HG03066 (cell line): ENCODE results near the gene NUP205.
"Not testable (repeated sequence)": the region's sequence is repeated elsewhere in the genome, so short reads cannot be mapped to it uniquely, and the experiment has no call there.

Experiments used
- ATAC-seq: cut with Tn5 transposase; IDR thresholded peaks from one replicate; pipeline ENCODE4 v1.9.1; 2021; ENCODE audit warnings: low read depth; ENCODE audit not compliant: unreplicated experiment

Gene NUP205

DNA sequence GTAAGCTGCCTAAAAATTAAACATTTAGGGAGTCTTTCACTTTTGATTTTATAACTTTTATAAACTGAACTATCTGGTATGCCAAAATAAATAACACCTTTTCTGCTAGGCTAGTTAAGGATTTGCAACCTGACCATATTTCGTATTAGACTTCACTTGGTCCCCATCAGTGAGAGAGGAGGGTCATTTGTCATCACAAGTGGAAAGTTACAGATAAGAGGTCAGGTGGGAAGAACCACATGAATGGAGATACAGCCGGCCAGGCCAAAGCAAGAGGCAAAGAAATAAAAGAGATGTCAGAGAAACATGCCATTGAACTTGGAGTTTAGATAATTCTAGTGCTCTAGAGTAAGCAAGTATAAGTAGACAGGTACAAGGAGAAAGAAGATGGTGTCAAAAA lies 60.1 kb downstream of the NUP205 start:
- no peak for ATAC-seq

GRCh38 chr7:135618510-135618909 lies 60.8 kb downstream of the NUP205 start:
- no peak for ATAC-seq

- ATAC-seq = no peak
These were observed 62.7 kb downstream of the NUP205 start for GRCh38 chr7:135620447-135620846.

GRCh38 chr7:135620980-135621850 lies 63.5 kb downstream of the NUP205 start:
- no peak for ATAC-seq

DNA sequence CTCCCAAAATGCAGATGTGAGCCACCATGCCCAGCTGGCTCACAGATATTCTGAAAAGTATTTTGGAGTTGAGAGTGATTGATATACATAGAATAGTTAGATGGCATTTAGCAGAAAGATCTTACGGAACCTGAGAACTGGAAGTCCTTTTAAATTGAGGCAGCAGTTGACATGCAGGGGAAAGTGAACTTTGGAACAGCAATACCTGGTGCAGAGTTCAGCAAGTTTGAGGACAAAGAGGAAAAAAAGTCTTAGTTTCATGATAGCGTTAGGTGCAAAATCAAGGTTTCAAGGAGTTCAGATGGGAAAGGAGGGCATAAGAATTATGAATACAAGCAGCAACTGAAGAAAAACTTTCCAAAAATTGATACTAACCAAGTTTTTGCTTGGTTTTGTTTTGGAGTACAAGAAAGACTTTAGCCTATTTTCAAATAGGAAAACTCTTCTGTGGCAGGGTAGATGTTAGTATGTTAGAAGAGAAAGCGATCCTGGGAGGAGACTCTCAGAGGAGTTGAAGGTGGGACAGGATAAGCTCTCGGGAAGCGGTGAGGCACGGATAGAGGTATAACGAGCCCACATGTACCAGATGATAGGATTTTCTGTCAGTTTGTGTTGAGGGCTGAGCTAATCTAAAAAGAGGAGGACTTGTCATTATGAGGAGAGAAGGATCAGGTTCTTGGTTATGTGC lies 76.6 kb downstream of the NUP205 start:
- ATAC-seq = no peak

DNA sequence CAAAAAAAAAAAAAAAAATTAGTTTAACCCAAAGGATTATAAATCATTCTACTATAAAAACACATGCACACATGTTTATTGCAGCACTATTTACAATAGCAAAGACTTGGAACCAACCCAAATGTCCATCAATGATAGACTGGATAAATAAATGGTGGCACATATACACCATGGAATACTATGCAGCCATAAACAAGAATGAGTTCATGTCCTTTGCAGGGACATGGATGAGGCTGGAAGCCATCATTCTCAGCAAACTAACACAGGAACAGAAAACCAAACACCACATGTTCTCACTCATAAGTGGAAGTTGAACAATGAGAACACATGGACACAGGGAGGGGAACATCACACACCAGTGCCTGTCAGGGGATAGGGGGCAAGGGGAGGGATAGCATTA lies 82.0 kb downstream of the NUP205 start:
- ATAC-seq = not testable (repeated sequence)

- ATAC-seq = no peak
These were observed 86.4 kb downstream of the NUP205 start for GRCh38 chr7:135644154-135644553.

- no peak for ATAC-seq
These were observed 87.0 kb downstream of the NUP205 start for GRCh38 chr7:135644729-135645128.

DNA sequence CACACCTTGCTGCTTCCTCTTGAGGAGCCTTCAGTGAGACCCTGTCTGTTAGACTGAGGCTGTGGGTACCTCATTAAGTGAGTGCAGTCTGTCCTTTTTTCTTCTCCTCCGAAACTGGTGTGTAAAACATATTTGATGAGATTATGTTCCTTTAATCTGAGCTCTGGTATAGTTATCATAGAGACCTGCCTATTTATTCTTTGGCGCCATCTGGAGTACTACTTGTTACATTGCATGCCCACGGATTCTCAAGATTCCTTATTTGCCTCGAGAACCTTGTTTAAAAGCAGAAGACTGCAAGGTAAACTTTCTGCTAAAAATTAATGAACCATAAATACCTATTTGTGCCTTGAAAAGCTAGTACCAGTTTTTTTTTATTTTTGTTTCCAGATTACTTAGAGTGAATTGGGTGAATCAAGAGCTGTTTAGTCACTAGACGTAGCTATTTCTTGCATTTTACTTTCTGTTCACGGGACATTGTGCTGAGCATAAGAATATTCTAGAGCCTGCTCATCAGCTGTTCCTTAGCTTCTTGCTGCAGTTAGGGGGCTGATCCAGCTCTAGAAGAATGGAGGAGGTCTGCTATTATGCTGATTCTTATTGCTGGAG lies 87.7 kb downstream of the NUP205 start:
- no peak for ATAC-seq

GRCh38 chr7:135647755-135648154 lies 90.0 kb downstream of the NUP205 start:
- no peak for ATAC-seq

GRCh38 chr7:135648235-135648634 lies 90.5 kb downstream of the NUP205 start:
- ATAC-seq = no peak

- no peak for ATAC-seq
These were observed 93.3 kb downstream of the NUP205 start for GRCh38 chr7:135650831-135651573.

- no peak for ATAC-seq
These were observed 95.8 kb downstream of the NUP205 start for GRCh38 chr7:135653340-135654080.

GRCh38 chr7:135658564-135658963 lies 100.8 kb downstream of the NUP205 start:
- no peak for ATAC-seq

DNA sequence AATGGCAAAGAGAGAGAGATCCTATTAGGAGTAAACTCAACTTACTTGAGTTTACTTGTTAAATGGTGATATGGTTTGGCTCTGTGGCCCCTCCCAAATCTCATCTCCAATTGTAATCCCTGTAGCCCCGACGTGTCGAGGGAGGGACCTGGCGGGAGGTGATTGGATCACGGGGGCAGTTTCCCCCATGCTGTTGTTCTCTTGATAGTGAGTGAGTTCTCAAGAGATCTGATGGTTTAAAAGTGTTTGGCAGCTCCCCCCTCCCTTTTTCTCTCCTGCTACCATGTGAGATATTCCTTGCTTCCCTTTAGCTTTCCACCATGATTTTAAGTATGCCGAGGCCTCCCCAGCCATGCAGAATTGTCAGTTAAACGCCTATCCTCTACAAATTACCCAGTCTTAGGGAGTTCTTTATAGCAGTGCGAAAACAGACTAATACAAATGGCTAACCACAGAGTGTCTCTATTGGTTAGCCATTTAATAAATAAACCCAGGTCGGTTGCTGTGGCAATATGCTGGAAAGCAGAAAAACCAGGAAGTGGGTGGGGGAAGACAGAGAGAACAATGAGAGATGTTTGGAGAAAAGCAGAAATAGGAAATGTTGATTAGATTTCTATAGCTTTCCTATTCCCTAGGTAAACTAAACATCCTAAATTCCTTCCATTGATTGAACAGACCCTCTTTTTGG lies 101.6 kb downstream of the NUP205 start:
- no peak for ATAC-seq

DNA sequence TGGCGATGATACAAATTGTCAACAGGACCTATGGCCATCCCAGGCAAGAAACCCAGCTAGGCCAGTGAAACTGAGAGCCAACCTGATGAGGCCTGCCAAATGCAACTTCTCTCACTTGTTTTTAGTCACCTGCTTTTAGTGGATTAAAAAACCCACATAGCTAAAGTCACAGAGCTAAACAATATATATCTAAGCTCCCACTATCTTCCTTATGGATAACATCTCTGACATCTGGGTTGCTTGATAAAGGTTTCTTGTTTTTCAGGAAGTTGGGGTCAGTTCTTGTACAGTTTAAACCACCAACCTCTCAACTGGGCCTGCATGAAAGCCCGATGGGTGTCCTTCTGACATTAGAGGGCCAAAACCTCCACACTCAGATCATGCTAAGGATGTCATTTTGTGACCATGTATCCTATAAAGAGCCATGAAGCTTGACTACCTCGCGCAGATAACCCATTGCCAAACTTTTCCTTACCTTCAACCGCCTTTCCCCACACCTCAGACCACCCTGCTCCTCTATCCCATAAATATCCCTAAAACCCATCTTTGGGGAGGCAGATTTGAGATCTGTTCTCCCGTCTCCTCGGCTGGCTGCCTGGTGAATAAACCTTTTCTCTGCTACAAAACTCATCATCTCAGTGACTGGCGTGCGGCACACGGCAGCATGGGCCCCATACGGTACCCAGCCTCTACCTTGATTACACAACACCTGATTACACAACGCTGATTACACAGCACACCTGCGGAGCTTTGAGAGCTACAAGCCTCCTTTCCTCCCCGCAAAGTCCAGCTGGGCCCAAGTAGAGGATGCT lies 103.8 kb downstream of the NUP205 start:
- no peak for ATAC-seq

- peak; percentile 10 for ATAC-seq
These were observed 104.3 kb downstream of the NUP205 start for GRCh38 chr7:135662123-135662372.

- peak; percentile 93 for ATAC-seq
These were observed 104.8 kb downstream of the NUP205 start, which contains the start of gene STMP1 for GRCh38 chr7:135662373-135663114. Gene STMP1 (plus strand): TSS chr7:135662514.
